GM12891 (cell line): ENCODE measurements around the gene SPATA1.

Source experiments
- POLR2A ChIP-seq: IDR thresholded peaks from 2 replicates; pipeline ENCODE4 v1.6.1; 2011; ENCODE audit warnings: low read depth, low read length, control low read depth
- POLR2AphosphoS5 ChIP-seq: IDR thresholded peaks from 2 replicates; pipeline ENCODE4 v1.6.1; 2011; ENCODE audit warnings: low read depth, low read length, control low read depth
- TAF1 ChIP-seq: IDR thresholded peaks from 2 replicates; pipeline ENCODE4 v1.6.1; 2011; ENCODE audit warnings: low read depth, low read length, control low read depth

- no peak for TF ChIP-seq POLR2A
- no peak for TF ChIP-seq POLR2AphosphoS5
- no peak for TF ChIP-seq TAF1
Observed at GRCh38 chr1:84492726-84493125, 13.5 kb upstream of the SPATA1 start.
